Activated CD8-positive, alpha-beta T cell treated with anti-CD3 and anti-CD28 coated beads for 36 hours (primary cell): ENCODE results near the gene AP1G2. TPM values are rescaled to one million over a fixed set of nuclear protein-coding genes. Genes with fewer than 3 reads are reported as not detected.

Experiments
- ATAC-seq: fragments of 200-7000 bp; cut with Tn5 transposase; one replicate; pipeline ENCODE4 v1.10.0; 2021; ENCODE audit warnings: mild to moderate bottlenecking, moderate library complexity
- CTCF ChIA-PET: fragments of 350-600 bp; sonication (Branson Sonifier 250); formaldehyde crosslinking; loops from one replicate; lab custom pipeline; 2021; ENCODE audit warnings: antibody characterized with exemption; lab: Charles Lee
- POLR2A ChIA-PET: fragments of 350-600 bp; sonication (Branson Sonifier 250); formaldehyde crosslinking; loops from one replicate; lab custom pipeline; 2021; ENCODE audit warnings: antibody characterized with exemption; lab: Charles Lee
- DNase-seq: peaks from one replicate; pipeline ENCODE4 v3.0.0-alpha.2; 2020
- H3K27ac Mint-ChIP-seq: one replicate; pipeline ENCODE4 v1.8.0; 2021; ENCODE audit warnings: mild to moderate bottlenecking, mixed read lengths
- H3K27me3 Mint-ChIP-seq: one replicate; pipeline ENCODE4 v1.8.0; 2021; ENCODE audit warnings: mixed read lengths
- H3K36me3 Mint-ChIP-seq: one replicate; pipeline ENCODE4 v1.8.0; 2021; ENCODE audit warnings: low read depth, mixed read lengths
- H3K4me1 Mint-ChIP-seq: one replicate; pipeline ENCODE4 v1.8.0; 2021; ENCODE audit warnings: low read depth, mixed read lengths
- H3K4me3 Mint-ChIP-seq: one replicate; pipeline ENCODE4 v1.8.0; 2021; ENCODE audit warnings: mild to moderate bottlenecking, moderate library complexity, mixed read lengths
- H3K9me3 Mint-ChIP-seq: one replicate; pipeline ENCODE4 v1.8.0; 2021; ENCODE audit warnings: mixed read lengths
- intact Hi-C: fragments of 100-400 bp; cut with micrococcal nuclease; formaldehyde crosslinking; loops from one replicate; pipeline ENCODE4 v1.10.0; 2022
- total RNA-seq, 2 experiments: library from RNA; stranded (reverse); gene quantifications; one replicate each; pipeline ENCODE4 v1.2.3, GENCODE V29; 2021
- TF ChIP-seq, protein P1 (sequence below): fragments of 200-600 bp; IDR thresholded peaks from one replicate; pipeline ENCODE4 v1.8.0; 2022; ENCODE audit warnings: antibody characterized with exemption, mild to moderate bottlenecking

Gene AP1G2
- total RNA-seq, 2 experiments from 2014 or later = 146 to 155 TPM

GRCh38 chr14:23531391-23531790 lies 36.2 kb downstream of the AP1G2 start:
- ChIA-PET CTCF (no interaction called here), POLR2A (no interaction called here)
- intact Hi-C loops = no loop called here

DNA sequence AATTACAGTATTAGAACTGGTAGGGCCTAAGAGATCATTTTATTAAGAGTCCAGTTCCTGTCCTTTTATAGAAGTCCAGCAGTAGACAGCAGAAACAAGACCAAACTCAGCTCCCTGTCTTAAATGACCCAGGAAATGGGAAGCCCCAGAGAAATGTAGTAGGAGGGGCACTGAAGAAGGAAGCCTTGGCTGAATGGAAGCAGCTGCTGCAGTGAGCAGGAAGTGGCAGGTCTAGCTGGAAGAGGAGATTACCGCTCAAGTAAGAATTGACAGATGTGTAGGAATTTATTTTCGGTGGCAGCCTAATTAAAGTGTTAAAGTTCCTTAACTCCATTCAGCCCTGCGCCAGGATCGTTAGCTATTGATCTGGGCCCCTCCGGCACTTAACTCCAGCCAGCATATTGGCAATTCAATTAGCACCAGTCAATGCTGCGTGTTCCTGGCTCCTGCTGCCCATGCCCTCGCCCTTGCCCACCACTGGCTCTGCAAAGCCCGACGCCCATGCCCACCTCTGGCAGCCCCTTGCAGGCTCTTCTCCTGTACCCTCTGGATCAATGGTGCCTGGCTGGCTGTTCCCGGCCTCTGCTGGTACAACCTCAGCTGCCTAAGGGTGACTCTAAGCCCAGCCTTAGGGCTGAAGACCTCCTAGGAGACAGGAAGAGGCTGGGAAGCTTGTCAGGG lies 37.1 kb downstream of the AP1G2 start:
- POLR2A ChIA-PET = no interaction called here
- no peak for ATAC-seq
- H3K27ac Mint-ChIP-seq = no peak overlapping the region

More at GRCh38 chr14:23531391-23531790, 36.2 kb downstream of the AP1G2 start:
- H3K27ac Mint-ChIP-seq = no peak overlapping the region
- DNase-seq (no peak), ATAC-seq (no peak)
- H3K36me3 Mint-ChIP-seq = no peaks in the 10 kb centered on the region
- no peak overlapping the region for H3K4me3 Mint-ChIP-seq
- H3K4me1 Mint-ChIP-seq = peaks cover 4% of the 10 kb centered on the region
- TF ChIP-seq, protein P1, sequence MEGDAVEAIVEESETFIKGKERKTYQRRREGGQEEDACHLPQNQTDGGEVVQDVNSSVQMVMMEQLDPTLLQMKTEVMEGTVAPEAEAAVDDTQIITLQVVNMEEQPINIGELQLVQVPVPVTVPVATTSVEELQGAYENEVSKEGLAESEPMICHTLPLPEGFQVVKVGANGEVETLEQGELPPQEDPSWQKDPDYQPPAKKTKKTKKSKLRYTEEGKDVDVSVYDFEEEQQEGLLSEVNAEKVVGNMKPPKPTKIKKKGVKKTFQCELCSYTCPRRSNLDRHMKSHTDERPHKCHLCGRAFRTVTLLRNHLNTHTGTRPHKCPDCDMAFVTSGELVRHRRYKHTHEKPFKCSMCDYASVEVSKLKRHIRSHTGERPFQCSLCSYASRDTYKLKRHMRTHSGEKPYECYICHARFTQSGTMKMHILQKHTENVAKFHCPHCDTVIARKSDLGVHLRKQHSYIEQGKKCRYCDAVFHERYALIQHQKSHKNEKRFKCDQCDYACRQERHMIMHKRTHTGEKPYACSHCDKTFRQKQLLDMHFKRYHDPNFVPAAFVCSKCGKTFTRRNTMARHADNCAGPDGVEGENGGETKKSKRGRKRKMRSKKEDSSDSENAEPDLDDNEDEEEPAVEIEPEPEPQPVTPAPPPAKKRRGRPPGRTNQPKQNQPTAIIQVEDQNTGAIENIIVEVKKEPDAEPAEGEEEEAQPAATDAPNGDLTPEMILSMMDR = no peak
- no peaks in the 10 kb centered on the region for H3K27me3 Mint-ChIP-seq
- H3K9me3 Mint-ChIP-seq = no peaks in the 10 kb centered on the region

GRCh38 chr14:23529016-23529415 lies 38.6 kb downstream of the AP1G2 start:
- Mint-ChIP-seq H3K9me3 (no peaks in the 10 kb centered on the region), H3K4me3 (no peak overlapping the region), H3K27me3 (no peaks in the 10 kb centered on the region), H3K36me3 (no peaks in the 10 kb centered on the region), H3K27ac (no peak overlapping the region), H3K4me1 (peaks cover 4% of the 10 kb centered on the region)
- ChIA-PET CTCF (interaction anchor here (1.0 to 1.8 kb wide), 6 partner anchors 10 to 51 kb away, joined by 3 to 8 read pairs (median 4); no protein-coding TSS in a partner anchor), POLR2A (no interaction called here)
- intact Hi-C loops = no loop called here
- TF ChIP-seq, protein P1 = no peak
- ATAC-seq (no peak), DNase-seq (no peak)

More for the DNA sequence above, 37.1 kb downstream of the AP1G2 start:
- CTCF ChIA-PET = interaction anchor here (1.0 to 1.7 kb wide), 5 partner anchors 9 to 462 kb away, joined by 3 to 6 read pairs (median 3); no protein-coding TSS in a partner anchor
- Mint-ChIP-seq H3K36me3 (no peaks in the 10 kb centered on the region), H3K27me3 (no peaks in the 10 kb centered on the region), H3K4me3 (no peak overlapping the region), H3K4me1 (peaks cover 4% of the 10 kb centered on the region), H3K9me3 (no peaks in the 10 kb centered on the region)
- intact Hi-C loops = no loop called here
- DNase-seq = no peak
- TF ChIP-seq, protein P1 = no peak

- CTCF ChIA-PET = interaction anchor here (1.0 to 1.8 kb wide), 6 partner anchors 10 to 50 kb away, joined by 3 to 8 read pairs (median 4); no protein-coding TSS in a partner anchor
- Mint-ChIP-seq H3K36me3 (no peaks in the 10 kb centered on the region), H3K27me3 (no peaks in the 10 kb centered on the region)
Measured at GRCh38 chr14:23528555-23528954, 39.0 kb downstream of the AP1G2 start.

More at GRCh38 chr14:23528555-23528954, 39.0 kb downstream of the AP1G2 start:
- Mint-ChIP-seq H3K4me3 (no peak overlapping the region), H3K4me1 (peaks cover 4% of the 10 kb centered on the region), H3K27ac (no peak overlapping the region), H3K9me3 (no peaks in the 10 kb centered on the region)
- intact Hi-C loops = no loop called here
- no peak for DNase-seq
- POLR2A ChIA-PET = no interaction called here
- TF ChIP-seq, protein P1 = no peak
- ATAC-seq = no peak
